Measurements from ENCODE around the gene KATNAL2.

KATNAL2 gene

GRCh38 chr18:47036298-47036874 lies 119.0 kb downstream of the KATNAL2 start:
- DNase-seq, result no peak

DNA sequence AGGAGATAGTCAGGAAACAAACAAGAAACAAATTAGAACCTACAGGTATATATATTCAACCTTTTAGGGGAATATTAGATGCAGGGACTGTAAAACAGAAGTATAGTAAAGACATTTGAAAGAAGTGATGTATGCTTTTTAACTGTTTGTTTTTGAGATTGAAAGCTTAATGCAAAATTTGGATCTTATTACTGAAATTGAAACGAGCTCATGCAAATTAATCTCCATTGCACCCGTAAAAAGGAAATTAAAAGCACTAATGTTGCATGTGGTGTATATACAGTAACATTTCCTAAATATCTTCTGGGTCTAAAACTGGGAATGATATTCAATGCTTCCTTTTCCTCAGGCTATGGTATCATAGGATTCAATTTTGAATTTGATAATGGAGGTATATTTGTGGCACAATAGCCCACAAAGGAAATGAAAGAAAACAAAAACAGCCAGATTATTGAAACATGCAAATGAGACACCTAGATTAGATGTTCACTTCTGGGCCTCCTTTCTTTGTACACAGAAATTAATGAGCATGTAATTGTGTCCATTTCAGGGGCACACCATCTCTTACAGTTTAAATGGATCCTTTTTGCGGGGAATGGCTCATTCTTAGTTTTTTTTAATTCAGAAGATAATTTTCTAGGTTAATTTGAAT lies 119.7 kb downstream of the KATNAL2 start:
- DNase-seq, result no peak

DNA sequence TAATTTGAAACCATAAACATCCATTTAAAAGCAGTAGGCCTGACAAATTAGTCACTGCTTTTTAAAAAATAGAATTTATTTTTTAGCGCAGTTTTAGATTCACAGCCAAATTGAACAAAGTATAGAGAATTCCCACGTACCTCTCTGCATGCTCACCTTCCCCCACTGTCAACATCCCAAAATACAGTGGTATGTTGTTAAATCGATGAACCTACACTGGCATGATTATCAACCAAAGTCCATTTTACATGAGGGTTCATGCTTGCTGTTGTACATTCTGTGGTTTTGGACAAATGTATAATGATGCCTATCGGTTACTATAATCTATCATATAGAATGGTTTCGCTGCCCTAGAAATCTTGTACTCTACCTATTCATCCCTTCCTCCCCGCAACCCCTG lies 123.6 kb downstream of the KATNAL2 start:
- no peak for DNase-seq

GRCh38 chr18:47050468-47050867 lies 133.1 kb downstream of the KATNAL2 start:
- DNase-seq, result no peak

- DNase-seq, result no peak
These were observed 137.0 kb downstream of the KATNAL2 start for GRCh38 chr18:47054369-47054768.

DNA sequence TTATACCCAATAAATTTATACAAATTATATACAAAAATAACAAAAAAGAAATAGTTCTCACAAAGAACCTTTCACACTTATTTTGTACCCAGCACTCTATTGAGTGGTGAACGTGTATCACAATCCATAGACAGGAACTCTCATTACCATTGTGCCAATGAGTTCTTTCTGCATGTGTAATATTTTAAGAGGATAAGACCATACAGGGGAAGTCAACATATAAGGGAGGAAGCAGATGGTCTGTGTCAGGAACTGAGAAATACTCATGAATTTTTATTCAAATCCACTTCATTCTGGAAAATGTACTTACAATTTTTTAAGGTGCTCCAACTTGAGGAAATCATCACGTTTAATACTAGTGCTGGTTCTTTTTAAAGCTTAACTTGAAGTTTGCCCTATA lies 145.1 kb downstream of the KATNAL2 start:
- DNase-seq, result no peak

DNA sequence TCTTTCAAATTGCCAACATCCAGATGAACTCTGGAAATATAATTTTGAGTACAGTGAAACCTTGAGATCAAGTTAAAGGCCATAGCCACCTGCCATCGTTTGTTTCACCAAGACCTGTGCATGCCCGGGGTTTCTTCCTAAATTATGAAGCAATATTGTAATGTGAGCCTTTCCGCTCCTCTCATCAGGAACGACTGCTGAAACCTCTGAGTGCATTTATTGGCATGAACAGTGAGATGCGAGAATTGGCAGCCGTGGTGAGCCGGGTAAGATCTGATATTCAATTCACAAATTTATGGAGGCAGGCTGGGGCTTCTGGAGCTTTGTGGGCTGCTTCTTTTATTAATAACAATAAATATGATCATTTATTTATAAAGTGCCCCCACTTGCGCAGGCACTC lies 145.7 kb downstream of the KATNAL2 start:
- no peak for DNase-seq

- DNase-seq, result no peak
These were observed 150.2 kb downstream of the KATNAL2 start for GRCh38 chr18:47067648-47068047.

DNA sequence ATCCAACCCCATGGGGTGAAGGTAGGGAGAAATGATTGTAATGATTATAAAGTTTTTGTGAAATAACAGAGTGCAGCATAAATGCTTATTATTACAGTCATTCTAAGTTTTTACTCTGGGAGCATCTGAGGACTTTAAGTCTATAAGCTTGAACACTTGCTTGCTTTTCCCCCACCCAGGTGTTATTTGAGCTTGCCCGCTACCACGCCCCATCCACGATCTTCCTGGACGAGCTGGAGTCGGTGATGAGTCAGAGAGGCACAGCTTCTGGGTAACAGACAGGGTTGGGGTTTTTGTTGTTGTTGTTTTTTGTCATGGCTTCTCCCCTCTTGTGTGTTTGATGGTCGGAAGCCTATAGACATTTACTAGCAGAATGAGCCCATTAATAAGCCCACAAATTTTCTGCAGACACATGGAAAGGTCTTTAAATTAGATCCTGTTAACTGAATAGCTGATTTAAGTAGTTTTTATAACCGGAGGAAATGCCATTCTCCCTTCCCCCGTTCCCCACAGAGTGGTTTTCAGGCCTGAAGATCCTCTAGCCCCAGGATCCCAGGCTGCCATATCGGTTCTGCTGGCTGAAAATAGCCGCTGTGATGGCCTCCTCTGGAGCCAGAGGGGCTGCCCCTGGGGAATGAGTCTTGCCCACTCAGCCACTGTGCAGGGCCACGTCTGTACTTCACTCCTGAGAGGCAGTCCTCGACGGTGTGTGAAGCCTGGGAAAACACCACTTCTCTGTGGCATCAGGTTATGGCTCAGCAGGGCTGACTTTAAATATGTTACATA lies 157.9 kb downstream of the KATNAL2 start:
- no peak for DNase-seq

DNA sequence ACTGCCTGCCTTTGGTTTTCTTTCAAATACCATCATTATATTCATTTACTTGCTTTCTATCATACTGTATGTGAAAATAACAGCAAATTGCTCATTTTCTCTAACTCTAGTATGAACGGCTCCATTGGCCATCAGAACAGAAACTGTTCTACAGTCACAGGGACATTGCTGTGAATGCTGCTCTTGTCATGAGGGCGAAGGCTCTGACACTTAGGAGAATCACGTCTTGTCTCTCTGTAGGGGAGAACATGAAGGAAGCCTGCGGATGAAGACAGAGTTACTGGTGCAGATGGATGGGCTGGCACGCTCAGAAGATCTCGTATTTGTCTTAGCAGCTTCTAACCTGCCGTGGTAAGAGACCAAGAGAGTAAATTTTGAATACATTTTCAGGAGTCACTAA lies 159.7 kb downstream of the KATNAL2 start:
- DNase-seq, result no peak

- no peak for DNase-seq
These were observed 163.5 kb downstream of the KATNAL2 start for GRCh38 chr18:47080872-47081271.

- DNase-seq, result no peak
These were observed 164.2 kb downstream of the KATNAL2 start for GRCh38 chr18:47081578-47081977.

- no peak for DNase-seq
These were observed 170.3 kb downstream of the KATNAL2 start for GRCh38 chr18:47087676-47088075.

DNA sequence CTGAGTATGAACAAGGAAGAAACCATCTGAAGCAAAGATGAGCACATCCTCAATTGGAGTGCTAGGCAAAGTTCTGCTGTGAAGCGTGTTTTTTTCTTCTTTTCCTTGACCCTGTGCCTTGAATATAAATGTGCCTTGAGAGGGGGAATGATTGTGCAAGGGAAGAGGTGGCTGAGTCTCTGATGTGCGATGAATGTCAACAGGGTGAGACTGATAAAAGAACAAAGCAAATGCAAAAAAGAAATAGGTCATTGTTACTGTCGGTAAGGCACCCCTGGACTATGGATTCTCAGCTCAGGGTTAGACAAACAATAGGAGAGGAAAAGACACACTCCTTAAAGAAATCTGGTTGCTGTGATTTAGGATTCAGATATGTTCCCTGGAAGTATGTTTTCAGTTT lies 178.4 kb downstream of the KATNAL2 start:
- DNase-seq, result no peak

- DNase-seq, result no peak
These were observed 182.9 kb downstream of the KATNAL2 start for GRCh38 chr18:47100212-47100831.

- no peak for DNase-seq
These were observed 191.0 kb downstream of the KATNAL2 start for GRCh38 chr18:47108373-47108772.

- DNase-seq, result no peak
These were observed 191.6 kb downstream of the KATNAL2 start for GRCh38 chr18:47108998-47109405.

DNA sequence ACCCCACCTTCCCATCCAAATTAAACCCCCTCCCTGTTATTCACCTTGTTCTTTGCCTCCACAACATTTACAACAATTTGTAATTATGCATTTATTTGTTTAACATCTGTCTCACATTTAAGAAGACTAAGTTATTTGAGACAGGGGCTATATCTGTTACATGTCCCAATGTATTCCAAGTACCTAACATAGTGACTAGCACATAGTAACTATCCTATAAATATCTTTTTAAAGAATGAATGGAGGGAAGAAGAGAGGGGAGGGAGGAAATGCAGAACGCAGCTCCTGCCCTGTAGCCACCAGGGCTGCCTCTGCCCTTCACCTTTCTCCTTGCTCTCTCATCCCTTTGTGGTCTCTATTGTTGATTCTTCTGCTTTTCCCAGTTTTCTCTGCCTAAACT lies 192.3 kb downstream of the KATNAL2 start:
- DNase-seq, result no peak

GRCh38 chr18:47110492-47111274 lies 193.3 kb downstream of the KATNAL2 start:
- DNase-seq, result no peak

DNA sequence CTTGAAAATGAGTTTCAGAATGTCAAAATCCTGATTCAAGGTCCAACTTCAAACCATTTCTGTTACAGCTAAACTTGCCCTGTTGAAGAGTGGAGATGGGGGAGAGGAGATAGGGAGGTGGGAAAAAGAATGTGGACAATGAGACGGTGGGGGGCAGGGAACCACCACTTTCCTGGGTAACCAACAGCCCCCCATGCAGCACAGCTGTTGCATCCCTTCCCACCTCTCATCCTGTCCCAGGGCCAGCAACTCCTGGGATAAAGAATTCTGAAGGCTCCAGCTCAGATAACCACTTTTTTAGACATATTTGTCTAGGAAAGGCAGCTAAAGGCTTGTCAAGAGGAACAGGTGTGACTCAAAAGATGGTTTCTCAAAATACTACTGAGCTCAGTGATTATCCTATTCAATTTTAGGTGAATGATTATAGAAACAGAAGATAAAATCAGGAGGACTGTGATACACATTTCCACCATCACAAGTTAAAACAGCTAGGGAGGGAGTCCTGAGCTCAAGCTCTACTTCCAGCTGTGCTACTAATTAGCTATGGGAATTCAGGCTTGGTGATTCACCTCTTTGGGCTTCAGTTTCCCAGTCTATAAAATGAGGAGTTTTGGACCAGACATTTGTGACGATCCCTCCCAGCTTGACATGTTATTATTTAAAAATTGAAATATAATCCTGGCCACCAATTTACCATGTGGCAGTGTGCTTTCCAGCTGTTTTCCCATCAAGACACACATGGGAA lies 196.6 kb downstream of the KATNAL2 start:
- DNase-seq, result no peak

DNA sequence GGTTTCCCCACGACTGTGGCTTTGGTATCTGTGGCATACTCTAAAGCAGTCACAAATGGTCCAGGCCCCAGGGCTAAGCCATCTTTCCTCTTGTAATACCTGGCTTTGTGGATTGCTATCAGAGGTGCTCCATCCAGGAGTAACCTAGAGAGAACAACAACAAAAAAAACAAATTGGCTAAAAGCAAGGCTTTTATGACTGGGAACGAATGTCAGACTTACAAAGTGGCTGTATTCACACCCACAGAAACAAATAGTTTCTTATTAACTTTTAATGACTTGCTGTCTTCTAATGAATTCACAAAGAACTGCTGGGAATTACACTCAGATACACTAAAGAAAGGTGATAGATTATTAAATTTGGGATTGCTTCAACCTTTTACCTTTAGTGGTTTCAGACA lies 197.8 kb downstream of the KATNAL2 start:
- no peak for DNase-seq

DNA sequence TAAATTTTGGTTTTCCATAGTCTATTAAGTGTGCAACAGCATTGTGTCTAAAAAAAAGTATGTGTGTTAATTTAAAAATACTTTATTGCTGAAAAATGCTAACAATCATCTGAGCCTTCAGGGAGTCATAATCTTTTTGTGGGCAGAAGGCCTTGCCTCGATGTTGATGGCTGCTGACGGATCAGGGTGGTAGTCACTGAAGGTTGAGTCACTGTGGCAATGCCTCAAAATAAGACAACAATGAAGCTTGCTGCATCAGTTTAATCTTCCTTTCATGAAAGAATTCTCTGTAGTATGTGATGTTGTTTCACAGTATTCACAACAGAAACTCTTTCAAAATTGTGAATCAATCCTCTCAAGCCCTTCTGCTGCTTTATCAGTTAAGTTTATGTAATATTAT lies 201.6 kb downstream of the KATNAL2 start:
- no peak for DNase-seq
